CD14-positive monocyte (primary cell): ENCODE measurements around the gene ST3GAL3. TPM values are rescaled to one million over a fixed set of nuclear protein-coding genes. Genes with fewer than 3 reads are reported as not detected.

ENCODE experiments used
- DNase-seq, 3 donors: peaks; one replicate each; pipeline ENCODE4 v3.0.0-alpha.2; 2011 to 2022
- H2AFZ ChIP-seq: 2 replicates; pipeline ENCODE4 v1.6.0; 2012; ENCODE audit warnings: mild to moderate bottlenecking, low read depth, low read length, inconsistent platforms; ENCODE audit not compliant: insufficient read depth, poor library complexity, severe bottlenecking
- H3K27ac ChIP-seq, 2 donors: 1 replicate in 1 of 2; 2 replicates in 1 of 2; pipeline ENCODE4 v1.5.1; 2012 to 2013; ENCODE audit warnings: low read length in 2 of 2, control low read depth in 1 of 2, inconsistent platforms in 1 of 2, low read depth in 1 of 2, mild to moderate bottlenecking in 1 of 2
- H3K27me3 ChIP-seq, 2 donors: one replicate each; pipeline versions ENCODE4 v1.6.0 to v1.6.1; 2011 to 2013; ENCODE audit warnings: low read length in 2 of 2; ENCODE audit not compliant: control insufficient read depth in 2 of 2, insufficient read depth in 2 of 2
- H3K36me3 ChIP-seq, 2 donors: replicated peaks in 1 of 2; 1 replicate in 1 of 2; 2 replicates in 1 of 2; pipeline versions ENCODE4 v1.5.1 to v1.6.1; 2012 to 2013; ENCODE audit warnings: low read length in 2 of 2, control low read depth in 1 of 2, inconsistent platforms in 1 of 2, mild to moderate bottlenecking in 1 of 2; ENCODE audit not compliant: insufficient read depth in 2 of 2, control insufficient read depth in 1 of 2
- H3K4me1 ChIP-seq, 2 donors: 1 replicate in 1 of 2; 2 replicates in 1 of 2; pipeline versions ENCODE4 v1.5.1 to v1.6.1; 2012 to 2013; ENCODE audit warnings: low read length in 2 of 2, control low read depth in 1 of 2, inconsistent platforms in 1 of 2, mild to moderate bottlenecking in 1 of 2, moderate library complexity in 1 of 2; ENCODE audit not compliant: insufficient read depth in 2 of 2, control insufficient read depth in 1 of 2
- H3K4me2 ChIP-seq: replicated peaks from 2 replicates; pipeline ENCODE3; 2012; ENCODE audit warnings: low read length, moderate library complexity, mild to moderate bottlenecking; ENCODE audit not compliant: poor library complexity, severe bottlenecking; ENCODE audit errors: extremely low read depth
- H3K4me3 ChIP-seq, 3 experiments: fragments of 200-600 bp in 1 of 3; sonication (generic) in 1 of 3; replicated peaks in 1 of 3; 1 replicate in 2 of 3; 2 replicates in 1 of 3; pipeline ENCODE4 v1.5.1; 2011 to 2013; ENCODE audit warnings: low read length in 3 of 3, mild to moderate bottlenecking in 3 of 3, control low read depth in 2 of 3, low read depth in 2 of 3, inconsistent platforms in 1 of 3, moderate library complexity in 1 of 3
- H3K79me2 ChIP-seq: 2 replicates; pipeline ENCODE4 v1.6.0; 2012; ENCODE audit warnings: mild to moderate bottlenecking, control low read depth, inconsistent platforms, low read length, moderate library complexity; ENCODE audit not compliant: insufficient read depth
- H3K9ac ChIP-seq: 2 replicates; pipeline ENCODE4 v1.6.0; 2017; ENCODE audit warnings: low read length, mild to moderate bottlenecking; ENCODE audit not compliant: insufficient read depth, poor library complexity, severe bottlenecking
- H3K9me3 ChIP-seq, 2 donors: replicated peaks in 1 of 2; 1 replicate in 1 of 2; 2 replicates in 1 of 2; pipeline versions ENCODE4 v1.5.1 to v1.6.1; 2012 to 2013; ENCODE audit warnings: low read length in 2 of 2, control low read depth in 1 of 2; ENCODE audit not compliant: control insufficient read depth in 1 of 2, insufficient read depth in 1 of 2
- H4K20me1 ChIP-seq: 2 replicates; pipeline ENCODE4 v1.6.0; 2012; ENCODE audit warnings: mild to moderate bottlenecking, low read length, control low read depth, moderate library complexity; ENCODE audit not compliant: insufficient read depth
- H3K27ac Mint-ChIP-seq, 7 donors: one replicate each; pipeline ENCODE4 v1.8.0; 2020; ENCODE audit warnings: mild to moderate bottlenecking in 7 of 7, mixed read lengths in 7 of 7, moderate library complexity in 6 of 7, inconsistent platforms in 2 of 7
- H3K27me3 Mint-ChIP-seq, 3 donors: one replicate each; pipeline ENCODE4 v1.8.0; 2021 to 2022; ENCODE audit warnings: low read depth in 3 of 3, mild to moderate bottlenecking in 3 of 3, mixed read lengths in 3 of 3, moderate library complexity in 3 of 3, inconsistent platforms in 1 of 3
- H3K36me3 Mint-ChIP-seq, 2 donors: one replicate each; pipeline ENCODE4 v1.8.0; 2020; ENCODE audit warnings: mixed read lengths in 2 of 2, inconsistent platforms in 1 of 2, mild to moderate bottlenecking in 1 of 2
- H3K4me1 Mint-ChIP-seq: one replicate; pipeline ENCODE4 v1.8.0; 2020; ENCODE audit warnings: mild to moderate bottlenecking, mixed read lengths
- H3K4me3 Mint-ChIP-seq, 2 donors: one replicate each; pipeline ENCODE4 v1.8.0; 2020; ENCODE audit warnings: mild to moderate bottlenecking in 2 of 2, mixed read lengths in 2 of 2, moderate library complexity in 1 of 2
- H3K9me3 Mint-ChIP-seq, 7 donors: one replicate each; pipeline ENCODE4 v1.8.0; 2020 to 2022; ENCODE audit warnings: mixed read lengths in 7 of 7, mild to moderate bottlenecking in 6 of 7, moderate library complexity in 6 of 7, inconsistent platforms in 2 of 7
- WGBS: methylation state at CpG from one replicate; pipeline ENCODE4 v1.1.5; 2013; ENCODE audit warnings: missing lambda C conversion rate; ENCODE audit not compliant: insufficient coverage; 5-methylcytosine and 5-hydroxymethylcytosine counted together
- intact Hi-C, 2 donors: fragments of 100-400 bp; cut with micrococcal nuclease; formaldehyde crosslinking; loops; one replicate each; pipeline versions ENCODE4 v1.15.0 to v1.15.1; 2023
- polyA plus RNA-seq, 3 donors: library from polyadenylated mRNA; depleted of rRNA in 1 of 3; unstranded in 2 of 3; stranded (reverse) in 1 of 3; fragments of 300-500 nt in 2 of 3; fragments of >200 nt in 1 of 3; fragmentation: Illumina TruSeq in 2 of 3; gene quantifications; 1 replicate in 2 of 3; 2 replicates in 1 of 3; pipeline ENCODE4 v1.2.3, GENCODE V29; 2012 to 2021
- TF ChIP-seq, protein P1 (sequence below): fragments of 200-600 bp; IDR thresholded peaks from one replicate; pipeline ENCODE4 v1.8.0; 2022; ENCODE audit warnings: antibody characterized with exemption, mild to moderate bottlenecking

Gene ST3GAL3
- polyA plus RNA-seq, 3 donors, result 1.6 to 4.5 (median 2.1) TPM

- Histone ChIP-seq H3K4me1 (peaks cover 0 to 8% of the 10 kb centered on the region in 2 donors), H3K4me2 (no peak overlapping the region), H4K20me1 (no peaks in the 10 kb centered on the region), H3K79me2 (no peaks in the 10 kb centered on the region), H3K27ac (no peak overlapping the region), H3K4me3 (no peak overlapping the region), H3K9me3 (peaks cover 0 to 2% of the 10 kb centered on the region in 2 donors), H3K27me3 (no peaks in the 10 kb centered on the region), H3K36me3 (peaks cover 0 to 4% of the 10 kb centered on the region in 2 donors), H3K9ac (no peak overlapping the region), H2AFZ (no peak overlapping the region)
- peaks cover 26% of the 10 kb centered on the region for H3K4me1 Mint-ChIP-seq
- peaks cover 0 to 13% (median 6%) of the 10 kb centered on the region in 7 donors for H3K9me3 Mint-ChIP-seq
- DNase-seq, result no peak
- 67% methylated on average over 3 of the region's 5 CpGs for WGBS
- no peak overlapping the region for H3K27ac Mint-ChIP-seq
- peaks cover 20 to 28% of the 10 kb centered on the region in 2 donors for H3K36me3 Mint-ChIP-seq
- intact Hi-C loops, result no loop called here
- TF ChIP-seq, protein P1, sequence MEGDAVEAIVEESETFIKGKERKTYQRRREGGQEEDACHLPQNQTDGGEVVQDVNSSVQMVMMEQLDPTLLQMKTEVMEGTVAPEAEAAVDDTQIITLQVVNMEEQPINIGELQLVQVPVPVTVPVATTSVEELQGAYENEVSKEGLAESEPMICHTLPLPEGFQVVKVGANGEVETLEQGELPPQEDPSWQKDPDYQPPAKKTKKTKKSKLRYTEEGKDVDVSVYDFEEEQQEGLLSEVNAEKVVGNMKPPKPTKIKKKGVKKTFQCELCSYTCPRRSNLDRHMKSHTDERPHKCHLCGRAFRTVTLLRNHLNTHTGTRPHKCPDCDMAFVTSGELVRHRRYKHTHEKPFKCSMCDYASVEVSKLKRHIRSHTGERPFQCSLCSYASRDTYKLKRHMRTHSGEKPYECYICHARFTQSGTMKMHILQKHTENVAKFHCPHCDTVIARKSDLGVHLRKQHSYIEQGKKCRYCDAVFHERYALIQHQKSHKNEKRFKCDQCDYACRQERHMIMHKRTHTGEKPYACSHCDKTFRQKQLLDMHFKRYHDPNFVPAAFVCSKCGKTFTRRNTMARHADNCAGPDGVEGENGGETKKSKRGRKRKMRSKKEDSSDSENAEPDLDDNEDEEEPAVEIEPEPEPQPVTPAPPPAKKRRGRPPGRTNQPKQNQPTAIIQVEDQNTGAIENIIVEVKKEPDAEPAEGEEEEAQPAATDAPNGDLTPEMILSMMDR, result no peak
- H3K4me3 Mint-ChIP-seq, result no peak overlapping the region
- H3K27me3 Mint-ChIP-seq, result no peaks in the 10 kb centered on the region
Observed at GRCh38 chr1:43821471-43821870, 114.1 kb downstream of the ST3GAL3 start.

DNA sequence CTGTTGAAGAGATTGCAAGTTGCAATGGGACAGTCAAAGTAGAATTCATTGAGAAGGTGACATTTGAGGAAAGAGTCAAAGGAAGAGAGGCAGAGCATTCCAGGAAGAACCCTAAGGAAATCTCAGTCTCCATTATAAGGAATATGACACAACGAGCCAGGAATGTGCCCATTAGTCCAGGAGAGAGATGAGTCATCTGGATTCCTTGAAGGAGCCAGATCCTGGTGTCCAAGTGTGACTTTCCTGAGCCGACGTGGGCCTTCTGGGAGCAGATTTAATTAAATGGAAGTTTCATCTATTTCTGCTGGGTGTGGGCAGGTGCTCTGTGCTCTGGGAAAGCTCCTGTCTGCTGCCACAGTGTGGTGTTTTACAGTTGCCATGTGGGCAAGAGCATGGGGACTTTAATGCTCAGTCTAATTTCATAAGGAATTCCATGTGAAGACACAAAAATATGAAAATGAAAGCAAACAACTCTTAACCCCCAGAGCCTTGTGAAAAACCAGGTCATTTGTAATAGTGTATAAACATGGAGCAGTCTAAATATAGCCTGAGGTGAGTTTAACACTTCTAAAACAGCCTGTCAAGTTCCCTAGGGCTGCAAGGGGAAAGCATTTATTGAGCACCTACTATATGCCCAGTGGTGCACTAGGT, 114.8 kb downstream of the ST3GAL3 start:
- no peak for DNase-seq
- Histone ChIP-seq H3K27ac (no peak overlapping the region), H3K4me1 (peaks cover 0 to 8% of the 10 kb centered on the region in 2 donors), H4K20me1 (no peaks in the 10 kb centered on the region), H3K27me3 (no peaks in the 10 kb centered on the region), H3K36me3 (peaks cover 0 to 4% of the 10 kb centered on the region in 2 donors), H3K9me3 (peaks cover 0 to 2% of the 10 kb centered on the region in 2 donors), H3K9ac (no peak overlapping the region), H2AFZ (no peak overlapping the region), H3K79me2 (no peaks in the 10 kb centered on the region), H3K4me2 (no peak overlapping the region), H3K4me3 (no peak overlapping the region)
- WGBS, result 100% methylated on average over 1 of the region's 3 CpGs
- Mint-ChIP-seq H3K4me3 (no peak overlapping the region), H3K9me3 (peaks cover 0 to 13% (median 6%) of the 10 kb centered on the region in 7 donors), H3K27ac (no peak overlapping the region), H3K36me3 (peaks cover 24 to 30% of the 10 kb centered on the region in 2 donors), H3K4me1 (peaks cover 22% of the 10 kb centered on the region), H3K27me3 (no peaks in the 10 kb centered on the region)
- intact Hi-C loops, result no loop called here
- TF ChIP-seq, protein P1, result no peak
